B cell (primary cell): ENCODE data around the gene CAPRIN1. TPM values are rescaled to one million over a fixed set of nuclear protein-coding genes. Genes with fewer than 3 reads are reported as not detected.

Experiments used
- ATAC-seq: fragments of 200-7000 bp; cut with Tn5 transposase; one replicate; pipeline ENCODE4 v1.10.0; 2021; ENCODE audit warnings: low read depth, mild to moderate bottlenecking, moderate number of reproducible peaks, moderate library complexity
- CTCF ChIA-PET: fragments of 350-600 bp; sonication (Branson Sonifier 250); formaldehyde crosslinking; loops from one replicate; lab custom pipeline; 2021; ENCODE audit warnings: antibody characterized with exemption, inconsistent platforms; lab: Charles Lee
- POLR2A ChIA-PET: fragments of 350-600 bp; sonication (Branson Sonifier 250); formaldehyde crosslinking; loops from one replicate; lab custom pipeline; 2021; ENCODE audit warnings: antibody characterized with exemption; lab: Charles Lee
- DNase-seq: peaks from one replicate; pipeline ENCODE4 v3.0.0; 2013
- H2AFZ ChIP-seq: 2 replicates; pipeline ENCODE4 v1.6.1; 2012; ENCODE audit warnings: mild to moderate bottlenecking, low read depth, low read length; ENCODE audit not compliant: insufficient read depth, poor library complexity, severe bottlenecking
- H3K27ac ChIP-seq, 2 donors: 1 replicate in 1 of 2; 2 replicates in 1 of 2; pipeline ENCODE4 v1.5.1; 2012 to 2013; ENCODE audit warnings: low read length in 2 of 2, mild to moderate bottlenecking in 2 of 2, moderate library complexity in 1 of 2
- H3K27me3 ChIP-seq, 4 experiments: fragments of 200-600 bp in 1 of 4; sonication (generic) in 1 of 4; replicated peaks in 1 of 4; 1 replicate in 2 of 4; 2 replicates in 2 of 4; pipeline versions ENCODE4 v1.6.1 to v1.7.0; 2013 to 2016; ENCODE audit warnings: low read length in 3 of 4, mild to moderate bottlenecking in 2 of 4, mixed read lengths in 1 of 4, moderate library complexity in 1 of 4; ENCODE audit not compliant: insufficient read depth in 4 of 4, control insufficient read depth in 3 of 4; ENCODE audit errors: control extremely low read depth in 1 of 4
- H3K36me3 ChIP-seq, 2 experiments: replicated peaks in 1 of 2; 1 replicate in 1 of 2; 2 replicates in 1 of 2; pipeline versions ENCODE4 v1.6.1 to v1.7.1; 2013; ENCODE audit warnings: low read length in 1 of 2; ENCODE audit not compliant: insufficient read depth in 2 of 2, control insufficient read depth in 1 of 2; ENCODE audit errors: control extremely low read depth in 1 of 2, extremely low read depth in 1 of 2
- H3K4me1 ChIP-seq, 2 donors: fragments of 200-600 bp in 1 of 2; sonication (generic) in 1 of 2; 1 replicate in 1 of 2; 2 replicates in 1 of 2; pipeline versions ENCODE4 v1.5.1 to v1.6.1; 2013 to 2017; ENCODE audit warnings: low read length in 2 of 2; ENCODE audit not compliant: control insufficient read depth in 2 of 2, insufficient read depth in 2 of 2
- H3K4me2 ChIP-seq: replicated peaks from 2 replicates; pipeline ENCODE3; 2012; ENCODE audit warnings: mild to moderate bottlenecking, low read depth, low read length; ENCODE audit not compliant: poor library complexity, severe bottlenecking
- H3K4me3 ChIP-seq, 5 experiments: fragments of 200-600 bp in 1 of 5; sonication (generic) in 1 of 5; 1 replicate in 3 of 5; 2 replicates in 2 of 5; pipeline versions ENCODE4 v1.5.1 to v1.7.0; 2011 to 2016; ENCODE audit warnings: low read length in 4 of 5, mild to moderate bottlenecking in 4 of 5, low read depth in 2 of 5, control low read depth in 1 of 5, moderate library complexity in 1 of 5; ENCODE audit not compliant: insufficient read depth in 1 of 5; ENCODE audit errors: control extremely low read depth in 1 of 5, extremely low read depth in 1 of 5
- H3K79me2 ChIP-seq: fragments of 200-600 bp; sonication (generic); one replicate; pipeline ENCODE4 v1.6.0; 2016; ENCODE audit warnings: low read length; ENCODE audit not compliant: control insufficient read depth, insufficient read depth
- H3K9ac ChIP-seq: fragments of 200-600 bp; sonication (generic); 2 replicates; pipeline ENCODE4 v1.6.1; 2017; ENCODE audit warnings: mild to moderate bottlenecking, low read length, moderate library complexity
- H3K9me3 ChIP-seq, 3 donors: one replicate each; pipeline versions ENCODE4 v1.6.1 to v1.7.1; 2013; ENCODE audit warnings: low read length in 2 of 3; ENCODE audit not compliant: control insufficient read depth in 2 of 3, insufficient read depth in 1 of 3; ENCODE audit errors: control extremely low read depth in 1 of 3
- H4K20me1 ChIP-seq: 2 replicates; pipeline ENCODE4 v1.6.0; 2012; ENCODE audit warnings: mild to moderate bottlenecking, low read length; ENCODE audit not compliant: insufficient read depth, control insufficient read depth, poor library complexity, severe bottlenecking
- H3K27ac Mint-ChIP-seq: one replicate; pipeline ENCODE4 v1.8.0; 2021; ENCODE audit warnings: mixed read lengths
- H3K27me3 Mint-ChIP-seq: one replicate; pipeline ENCODE4 v1.8.0; 2021; ENCODE audit warnings: mixed read lengths
- H3K4me1 Mint-ChIP-seq: one replicate; pipeline ENCODE4 v1.8.0; 2021; ENCODE audit warnings: mixed read lengths
- H3K4me3 Mint-ChIP-seq: one replicate; pipeline ENCODE4 v1.8.0; 2021; ENCODE audit warnings: mixed read lengths
- H3K9me3 Mint-ChIP-seq: one replicate; pipeline ENCODE4 v1.8.0; 2022; ENCODE audit warnings: mixed read lengths; ENCODE audit not compliant: insufficient read depth
- EZH2 ChIP-seq: IDR thresholded peaks from 2 replicates; pipeline ENCODE4 v1.6.1; 2012; ENCODE audit warnings: borderline replicate concordance, low read depth, mild to moderate bottlenecking, moderate library complexity, low read length; ENCODE audit not compliant: insufficient read depth, poor library complexity, severe bottlenecking
- WGBS: methylation state at CpG from one replicate; pipeline ENCODE4 v1.1.5; 2013; ENCODE audit warnings: missing lambda C conversion rate; ENCODE audit not compliant: insufficient coverage; 5-methylcytosine and 5-hydroxymethylcytosine counted together
- intact Hi-C: fragments of 100-400 bp; cut with micrococcal nuclease; formaldehyde crosslinking; loops from one replicate; pipeline ENCODE4 v1.10.0; 2022
- polyA plus RNA-seq: library from polyadenylated mRNA; depleted of rRNA; stranded (reverse); fragments of >200 nt; gene quantifications from 2 replicates; pipeline ENCODE4 v1.2.3, GENCODE V29; 2012
- total RNA-seq, 2 donors: library from RNA; stranded (reverse); fragments of 120-200 nt in 1 of 2; gene quantifications; 1 replicate in 1 of 2; 2 replicates in 1 of 2; pipeline versions ENCODE4 v1.2.3 to v1.2.4, GENCODE V29; 2013 to 2022
- TF ChIP-seq, protein P1 (sequence below): fragments of 200-600 bp; IDR thresholded peaks from one replicate; pipeline ENCODE4 v1.8.0; 2022; ENCODE audit warnings: antibody characterized with exemption, mild to moderate bottlenecking

The CAPRIN1 gene
- total and polyA plus RNA-seq, 2 donors (not counting 1 experiment from before 2014, with no cell fraction given) = 31.7 to 133 TPM

DNA sequence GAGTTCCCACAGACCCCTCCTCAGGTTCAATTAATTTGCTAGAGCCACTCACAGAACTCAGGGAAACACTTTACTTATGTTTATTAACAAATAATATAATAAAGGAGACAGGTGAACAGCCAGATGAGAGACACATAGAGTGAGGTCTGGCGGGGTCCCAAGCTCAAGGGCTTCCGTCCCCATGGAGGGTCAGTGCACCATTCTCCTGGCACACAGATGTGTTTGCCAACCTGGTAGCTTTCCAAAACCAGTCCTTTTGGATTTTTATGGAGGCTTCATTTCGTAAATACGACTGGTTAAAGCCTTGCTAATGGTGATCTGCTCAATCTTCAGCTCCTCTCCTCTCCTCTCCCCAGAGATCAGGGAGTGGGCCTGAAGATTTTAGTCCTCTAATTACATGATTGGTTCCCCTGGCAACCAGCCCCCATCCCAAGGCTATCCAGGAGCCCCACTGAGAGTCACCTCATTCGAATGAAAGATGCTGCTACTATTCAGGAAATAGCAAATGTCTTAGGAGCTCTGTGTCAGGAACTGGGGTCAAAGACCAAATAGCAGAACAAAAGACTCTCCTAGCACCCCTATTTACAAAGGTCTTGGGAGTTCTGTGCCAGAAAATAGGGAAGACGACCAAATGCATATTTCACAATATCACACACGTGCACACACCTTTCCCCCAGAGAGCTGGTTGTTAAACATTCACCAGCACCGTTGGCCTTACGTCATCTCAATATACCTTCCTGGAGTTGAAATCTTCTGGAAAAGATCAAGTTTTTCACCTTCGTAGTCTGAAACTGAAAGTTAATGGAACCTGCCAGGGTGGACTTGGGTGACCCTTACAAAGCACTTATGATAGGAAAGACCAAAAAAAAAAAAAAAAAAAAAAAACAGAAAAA, 23.8 kb upstream of the CAPRIN1 start:
- Histone ChIP-seq H2AFZ (no peak overlapping the region), H3K27me3 (no peaks in the 10 kb centered on the region), H3K4me3 (no peak overlapping the region), H3K4me1 (no peaks in the 10 kb centered on the region), H3K9ac (no peak overlapping the region), H3K4me2 (no peak overlapping the region), H3K36me3 (no peaks in the 10 kb centered on the region), H3K9me3 (peaks cover 0 to 1% (median 0%) of the 10 kb centered on the region in 3 donors), H3K79me2 (no peaks in the 10 kb centered on the region), H4K20me1 (no peaks in the 10 kb centered on the region), H3K27ac (no peak overlapping the region)
- whole genome bisulfite sequencing = 95% methylated on average over 4 of the region's 10 CpGs
- H3K9me3 Mint-ChIP-seq = no peaks in the 10 kb centered on the region
- intact Hi-C loops = no loop called here
- no peaks in the 10 kb centered on the region for H3K4me1 Mint-ChIP-seq
- ChIA-PET CTCF (no interaction called here), POLR2A (no interaction called here)
- TF ChIP-seq, protein P1, sequence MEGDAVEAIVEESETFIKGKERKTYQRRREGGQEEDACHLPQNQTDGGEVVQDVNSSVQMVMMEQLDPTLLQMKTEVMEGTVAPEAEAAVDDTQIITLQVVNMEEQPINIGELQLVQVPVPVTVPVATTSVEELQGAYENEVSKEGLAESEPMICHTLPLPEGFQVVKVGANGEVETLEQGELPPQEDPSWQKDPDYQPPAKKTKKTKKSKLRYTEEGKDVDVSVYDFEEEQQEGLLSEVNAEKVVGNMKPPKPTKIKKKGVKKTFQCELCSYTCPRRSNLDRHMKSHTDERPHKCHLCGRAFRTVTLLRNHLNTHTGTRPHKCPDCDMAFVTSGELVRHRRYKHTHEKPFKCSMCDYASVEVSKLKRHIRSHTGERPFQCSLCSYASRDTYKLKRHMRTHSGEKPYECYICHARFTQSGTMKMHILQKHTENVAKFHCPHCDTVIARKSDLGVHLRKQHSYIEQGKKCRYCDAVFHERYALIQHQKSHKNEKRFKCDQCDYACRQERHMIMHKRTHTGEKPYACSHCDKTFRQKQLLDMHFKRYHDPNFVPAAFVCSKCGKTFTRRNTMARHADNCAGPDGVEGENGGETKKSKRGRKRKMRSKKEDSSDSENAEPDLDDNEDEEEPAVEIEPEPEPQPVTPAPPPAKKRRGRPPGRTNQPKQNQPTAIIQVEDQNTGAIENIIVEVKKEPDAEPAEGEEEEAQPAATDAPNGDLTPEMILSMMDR = no peak
- TF ChIP-seq EZH2 = no peak
- H3K27ac Mint-ChIP-seq = no peak overlapping the region
- ATAC-seq = no peak
- no peak overlapping the region for H3K4me3 Mint-ChIP-seq
- peaks cover 7% of the 10 kb centered on the region for H3K27me3 Mint-ChIP-seq
- no peak for DNase-seq

DNA sequence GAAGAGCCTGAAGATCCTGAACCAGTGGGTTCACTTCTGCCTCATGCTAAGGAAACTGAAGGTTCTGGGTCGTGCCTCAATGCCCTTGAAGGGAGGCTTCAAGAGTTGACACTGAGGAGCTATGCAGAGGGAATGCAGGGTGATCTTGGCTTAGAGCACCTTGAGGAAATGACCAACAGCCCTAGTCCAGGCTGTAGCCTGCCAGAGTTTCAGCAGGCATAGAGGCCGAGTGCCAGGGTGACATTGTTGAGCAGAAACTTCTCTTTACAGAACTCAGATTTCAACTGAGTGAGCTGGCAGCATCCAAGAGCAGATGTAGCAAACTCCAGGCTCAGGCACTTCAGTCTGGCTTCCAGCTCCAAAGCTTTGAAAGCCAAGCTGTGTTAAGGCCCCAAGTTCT, 23.1 kb upstream of the CAPRIN1 start:
- no peak for ATAC-seq
- no peak overlapping the region for H3K4me3 Mint-ChIP-seq

More for the DNA sequence above, 23.1 kb upstream of the CAPRIN1 start:
- no peak overlapping the region for H3K27ac Mint-ChIP-seq
- ChIA-PET POLR2A (interaction anchor here (0.6 kb wide), 1 partner anchor 293 kb away, joined by 3 read pairs; no protein-coding TSS in a partner anchor), CTCF (no interaction called here)
- whole genome bisulfite sequencing = 81% methylated on average over 2 of the region's 2 CpGs
- no peak overlapping the region for H3K9ac ChIP-seq
- H3K4me2 ChIP-seq = no peak overlapping the region
- H3K9me3 ChIP-seq = no peaks in the 10 kb centered on the region
- TF ChIP-seq, protein P1 = no peak
- TF ChIP-seq EZH2 = no peak
- no peaks in the 10 kb centered on the region for H3K9me3 Mint-ChIP-seq
- H3K79me2 ChIP-seq = no peaks in the 10 kb centered on the region
- peaks cover 10% of the 10 kb centered on the region for H3K27me3 Mint-ChIP-seq
- no peaks in the 10 kb centered on the region for H4K20me1 ChIP-seq
- H3K36me3 ChIP-seq = no peaks in the 10 kb centered on the region
- no peaks in the 10 kb centered on the region for H3K27me3 ChIP-seq
- no peak for DNase-seq
- H3K27ac ChIP-seq = no peak overlapping the region
- no peak overlapping the region for H3K4me3 ChIP-seq
- no peak overlapping the region for H2AFZ ChIP-seq
- no peaks in the 10 kb centered on the region for H3K4me1 ChIP-seq
- intact Hi-C loops = no loop called here
- H3K4me1 Mint-ChIP-seq = no peaks in the 10 kb centered on the region
